ENCODE data around the gene APCDD1. TPM values are rescaled to one million over a fixed set of nuclear protein-coding genes. Genes with fewer than 3 reads are reported as not detected.

APCDD1 gene
- total and polyA plus RNA-seq, 4 donors = 0.51 to 2.8 (median 1.5) TPM

DNA sequence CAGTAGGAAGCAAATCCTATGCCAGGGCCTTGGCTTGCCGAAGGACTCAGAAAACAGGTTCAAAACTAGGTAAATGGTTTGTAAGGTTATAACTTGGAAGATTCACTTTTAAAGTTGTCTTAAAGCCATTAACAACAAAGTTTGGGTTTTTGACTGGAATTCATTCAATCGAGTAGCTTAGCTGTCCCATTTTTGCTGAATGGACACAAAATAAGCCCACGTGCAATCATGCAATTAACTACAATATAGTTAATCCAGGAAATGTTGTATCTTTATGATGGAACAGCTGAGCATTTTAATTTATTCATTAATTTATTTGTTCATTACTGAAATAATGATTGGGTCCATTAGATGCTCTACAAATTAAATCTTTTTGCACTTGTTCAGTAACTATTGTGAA, 18.3 kb upstream of the APCDD1 start:
- H3K4me1 ChIP-seq (ENCODE audit: control insufficient read depth in 4 of 4, insufficient read depth in 4 of 4, low read length in 3 of 4) = no peaks in the 10 kb centered on the region
- TF ChIP-seq, protein P1, sequence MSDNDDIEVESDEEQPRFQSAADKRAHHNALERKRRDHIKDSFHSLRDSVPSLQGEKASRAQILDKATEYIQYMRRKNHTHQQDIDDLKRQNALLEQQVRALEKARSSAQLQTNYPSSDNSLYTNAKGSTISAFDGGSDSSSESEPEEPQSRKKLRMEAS (IDR thresholded peaks at IDR 0.05) = no peak
- TF ChIP-seq FOXA2 (IDR thresholded peaks at IDR 0.05) (no peak), NR2F2 (IDR thresholded peaks at IDR 0.05) (no peak), YY1 (IDR thresholded peaks at IDR 0.05) (no peak), HNF4G (IDR thresholded peaks at IDR 0.05) (no peak), FOXA1 (IDR thresholded peaks at IDR 0.05) (no peak), JUND (IDR thresholded peaks at IDR 0.05) (no peak), HNF4A (conservative IDR thresholded peaks at IDR 0.05) (no peak), GABPA (IDR thresholded peaks at IDR 0.05 in 1 of 2, conservative IDR thresholded peaks at IDR 0.05 in 1 of 2) (no peak)
- TF ChIP-seq, protein P2, sequence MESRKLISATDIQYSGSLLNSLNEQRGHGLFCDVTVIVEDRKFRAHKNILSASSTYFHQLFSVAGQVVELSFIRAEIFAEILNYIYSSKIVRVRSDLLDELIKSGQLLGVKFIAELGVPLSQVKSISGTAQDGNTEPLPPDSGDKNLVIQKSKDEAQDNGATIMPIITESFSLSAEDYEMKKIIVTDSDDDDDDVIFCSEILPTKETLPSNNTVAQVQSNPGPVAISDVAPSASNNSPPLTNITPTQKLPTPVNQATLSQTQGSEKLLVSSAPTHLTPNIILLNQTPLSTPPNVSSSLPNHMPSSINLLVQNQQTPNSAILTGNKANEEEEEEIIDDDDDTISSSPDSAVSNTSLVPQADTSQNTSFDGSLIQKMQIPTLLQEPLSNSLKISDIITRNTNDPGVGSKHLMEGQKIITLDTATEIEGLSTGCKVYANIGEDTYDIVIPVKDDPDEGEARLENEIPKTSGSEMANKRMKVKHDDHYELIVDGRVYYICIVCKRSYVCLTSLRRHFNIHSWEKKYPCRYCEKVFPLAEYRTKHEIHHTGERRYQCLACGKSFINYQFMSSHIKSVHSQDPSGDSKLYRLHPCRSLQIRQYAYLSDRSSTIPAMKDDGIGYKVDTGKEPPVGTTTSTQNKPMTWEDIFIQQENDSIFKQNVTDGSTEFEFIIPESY (IDR thresholded peaks at IDR 0.05) = no peak
- H3K27me3 ChIP-seq (ENCODE audit: control insufficient read depth in 4 of 4, insufficient read depth in 4 of 4, low read length in 3 of 4) = no peaks in the 10 kb centered on the region
- DNase-seq (ENCODE audit: low spot score) = no peak
- H3K9ac ChIP-seq (ENCODE audit: low read depth in 1 of 2, low read length in 2 of 2) = no peak overlapping the region
- H3K36me3 ChIP-seq (ENCODE audit: control insufficient read depth in 4 of 4, insufficient read depth in 3 of 4, low read depth in 1 of 4, low read length in 3 of 4) = no peaks in the 10 kb centered on the region
- H3K9me3 ChIP-seq (ENCODE audit: control insufficient read depth in 4 of 4, low read length in 3 of 4) = no peaks in the 10 kb centered on the region
- no peak overlapping the region for H3K4me3 ChIP-seq (ENCODE audit: low read depth in 1 of 3, low read length in 3 of 3)
- H3K27ac ChIP-seq (ENCODE audit: low read depth in 1 of 2, low read length in 2 of 2) = no peak overlapping the region
- 94% methylated on average over 3 of the region's 3 CpGs for WGBS

DNA sequence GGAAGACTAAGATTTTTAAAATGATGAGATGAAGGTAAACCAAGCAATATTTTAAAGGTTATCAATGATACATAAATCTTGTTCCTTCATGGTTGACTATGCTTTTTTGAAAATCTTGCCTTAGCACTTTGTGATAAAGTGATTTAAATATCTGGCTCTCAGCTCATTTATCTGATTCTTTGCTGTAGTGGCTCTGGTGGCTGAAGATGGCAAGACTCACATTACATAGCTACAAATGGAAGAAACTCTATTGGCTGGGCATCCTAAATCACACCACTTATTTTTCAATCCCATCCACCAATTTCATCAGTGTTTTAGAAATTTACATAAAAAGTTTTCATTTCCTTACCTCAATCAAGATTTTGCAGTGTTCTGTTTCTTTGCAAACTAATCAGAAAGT, 16.6 kb upstream of the APCDD1 start:
- no peak for DNase-seq (ENCODE audit: low spot score)
- Histone ChIP-seq H3K27me3 (ENCODE audit: control insufficient read depth in 4 of 4, insufficient read depth in 4 of 4, low read length in 3 of 4) (no peaks in the 10 kb centered on the region), H3K9me3 (ENCODE audit: control insufficient read depth in 4 of 4, low read length in 3 of 4) (no peaks in the 10 kb centered on the region), H3K4me3 (ENCODE audit: low read depth in 1 of 3, low read length in 3 of 3) (no peak overlapping the region), H3K9ac (ENCODE audit: low read depth in 1 of 2, low read length in 2 of 2) (no peak overlapping the region), H3K27ac (ENCODE audit: low read depth in 1 of 2, low read length in 2 of 2) (no peak overlapping the region), H3K4me1 (ENCODE audit: control insufficient read depth in 4 of 4, insufficient read depth in 4 of 4, low read length in 3 of 4) (no peaks in the 10 kb centered on the region), H3K36me3 (ENCODE audit: control insufficient read depth in 4 of 4, insufficient read depth in 3 of 4, low read depth in 1 of 4, low read length in 3 of 4) (no peaks in the 10 kb centered on the region)
- TF ChIP-seq HNF4G (IDR thresholded peaks at IDR 0.05) (no peak), RAD21 (IDR thresholded peaks at IDR 0.05) (peak in 1 of 2 donors; percentile 44)
- TF ChIP-seq, protein P3, sequence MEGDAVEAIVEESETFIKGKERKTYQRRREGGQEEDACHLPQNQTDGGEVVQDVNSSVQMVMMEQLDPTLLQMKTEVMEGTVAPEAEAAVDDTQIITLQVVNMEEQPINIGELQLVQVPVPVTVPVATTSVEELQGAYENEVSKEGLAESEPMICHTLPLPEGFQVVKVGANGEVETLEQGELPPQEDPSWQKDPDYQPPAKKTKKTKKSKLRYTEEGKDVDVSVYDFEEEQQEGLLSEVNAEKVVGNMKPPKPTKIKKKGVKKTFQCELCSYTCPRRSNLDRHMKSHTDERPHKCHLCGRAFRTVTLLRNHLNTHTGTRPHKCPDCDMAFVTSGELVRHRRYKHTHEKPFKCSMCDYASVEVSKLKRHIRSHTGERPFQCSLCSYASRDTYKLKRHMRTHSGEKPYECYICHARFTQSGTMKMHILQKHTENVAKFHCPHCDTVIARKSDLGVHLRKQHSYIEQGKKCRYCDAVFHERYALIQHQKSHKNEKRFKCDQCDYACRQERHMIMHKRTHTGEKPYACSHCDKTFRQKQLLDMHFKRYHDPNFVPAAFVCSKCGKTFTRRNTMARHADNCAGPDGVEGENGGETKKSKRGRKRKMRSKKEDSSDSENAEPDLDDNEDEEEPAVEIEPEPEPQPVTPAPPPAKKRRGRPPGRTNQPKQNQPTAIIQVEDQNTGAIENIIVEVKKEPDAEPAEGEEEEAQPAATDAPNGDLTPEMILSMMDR (IDR thresholded peaks at IDR 0.05; ENCODE audit: low read depth, low read length, missing input control) = no peak

DNA sequence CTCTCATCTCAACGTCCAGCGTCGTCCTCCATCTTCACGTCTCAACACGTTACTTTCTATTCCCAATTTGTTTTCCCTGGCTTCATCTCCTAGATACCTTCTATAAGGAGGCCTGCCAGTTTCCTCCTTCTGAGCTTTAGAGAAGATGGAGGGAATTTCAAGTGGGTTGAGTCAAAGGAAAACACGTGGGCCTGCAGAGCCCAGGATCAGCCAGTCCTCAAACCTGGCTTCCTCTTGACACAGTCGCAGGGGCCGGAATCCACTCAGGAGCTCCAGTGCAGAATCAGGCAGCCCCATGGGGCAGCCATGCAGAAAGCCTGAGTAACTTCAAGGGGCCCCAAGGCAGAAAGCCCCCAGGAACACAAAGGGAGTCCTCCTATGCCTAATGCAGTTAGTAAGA, 14.5 kb upstream of the APCDD1 start:
- Histone ChIP-seq H3K27me3 (ENCODE audit: control insufficient read depth in 4 of 4, insufficient read depth in 4 of 4, low read length in 3 of 4) (no peaks in the 10 kb centered on the region), H3K27ac (ENCODE audit: low read depth in 1 of 2, low read length in 2 of 2) (no peak overlapping the region), H3K4me3 (ENCODE audit: low read depth in 1 of 3, low read length in 3 of 3) (no peak overlapping the region), H3K9me3 (ENCODE audit: control insufficient read depth in 4 of 4, low read length in 3 of 4) (no peaks in the 10 kb centered on the region), H3K36me3 (ENCODE audit: control insufficient read depth in 4 of 4, insufficient read depth in 3 of 4, low read depth in 1 of 4, low read length in 3 of 4) (no peaks in the 10 kb centered on the region), H3K4me1 (ENCODE audit: control insufficient read depth in 4 of 4, insufficient read depth in 4 of 4, low read length in 3 of 4) (no peaks in the 10 kb centered on the region), H3K9ac (ENCODE audit: low read depth in 1 of 2, low read length in 2 of 2) (no peak overlapping the region)
- TF ChIP-seq SP1 (IDR thresholded peaks at IDR 0.05) = no peak
- no peak for TF ChIP-seq HNF4G (IDR thresholded peaks at IDR 0.05)
- no peak for TF ChIP-seq FOXA1 (IDR thresholded peaks at IDR 0.05)
- no peak for TF ChIP-seq JUND (IDR thresholded peaks at IDR 0.05)
- 86% methylated on average over 8 of the region's 8 CpGs for WGBS
- no peak for DNase-seq (ENCODE audit: low spot score)

Measured in liver (tissue), 9 donors.